ENCODE results near the gene CHN2.
"Not testable (repeated sequence)": the region's sequence is repeated elsewhere in the genome, so short reads cannot be mapped to it uniquely, and the experiment has no call there.

DNA sequence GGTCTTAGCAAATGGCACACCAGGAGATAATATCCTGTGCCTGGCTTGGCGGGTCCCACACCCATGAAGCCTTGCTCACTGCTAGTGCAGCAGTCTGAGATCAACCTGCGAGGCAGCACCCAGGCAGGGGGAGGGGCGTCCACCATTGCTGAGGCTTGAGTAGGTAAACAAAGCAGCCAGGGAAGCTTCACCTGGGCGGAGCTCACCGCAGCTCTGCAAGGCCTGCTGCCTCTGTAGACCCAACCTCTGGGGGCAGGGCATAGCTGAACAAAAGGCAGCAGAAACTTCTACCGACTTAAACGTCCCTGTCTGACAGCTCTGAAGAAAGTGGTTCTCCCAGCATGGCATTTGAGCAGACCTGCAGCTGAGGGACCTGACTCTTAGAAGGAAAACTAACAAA, 334.0 kb downstream of the CHN2 start:
- TF ChIP-seq, protein P1, sequence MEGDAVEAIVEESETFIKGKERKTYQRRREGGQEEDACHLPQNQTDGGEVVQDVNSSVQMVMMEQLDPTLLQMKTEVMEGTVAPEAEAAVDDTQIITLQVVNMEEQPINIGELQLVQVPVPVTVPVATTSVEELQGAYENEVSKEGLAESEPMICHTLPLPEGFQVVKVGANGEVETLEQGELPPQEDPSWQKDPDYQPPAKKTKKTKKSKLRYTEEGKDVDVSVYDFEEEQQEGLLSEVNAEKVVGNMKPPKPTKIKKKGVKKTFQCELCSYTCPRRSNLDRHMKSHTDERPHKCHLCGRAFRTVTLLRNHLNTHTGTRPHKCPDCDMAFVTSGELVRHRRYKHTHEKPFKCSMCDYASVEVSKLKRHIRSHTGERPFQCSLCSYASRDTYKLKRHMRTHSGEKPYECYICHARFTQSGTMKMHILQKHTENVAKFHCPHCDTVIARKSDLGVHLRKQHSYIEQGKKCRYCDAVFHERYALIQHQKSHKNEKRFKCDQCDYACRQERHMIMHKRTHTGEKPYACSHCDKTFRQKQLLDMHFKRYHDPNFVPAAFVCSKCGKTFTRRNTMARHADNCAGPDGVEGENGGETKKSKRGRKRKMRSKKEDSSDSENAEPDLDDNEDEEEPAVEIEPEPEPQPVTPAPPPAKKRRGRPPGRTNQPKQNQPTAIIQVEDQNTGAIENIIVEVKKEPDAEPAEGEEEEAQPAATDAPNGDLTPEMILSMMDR (IDR thresholded peaks at IDR 0.05), result not testable (repeated sequence)
- not testable (repeated sequence) for TF ChIP-seq EZH2, EZH2phosphoT487 (IDR thresholded peaks at IDR 0.05)
